Measurements from ENCODE around the gene CENPA.

CENPA gene

GRCh38 chr2:26768759-26769088 is 17.1 kb upstream of the CENPA start:
- no peak overlapping the region for H3K4me3 ChIP-seq (ENCODE audit: low read depth, low read length)
- TF ChIP-seq CTCF (IDR thresholded peaks at IDR 0.05; ENCODE audit: borderline replicate concordance, insufficient read depth, low read depth, low read length), result no peak

GRCh38 chr2:26769089-26769761 is 16.6 kb upstream of the CENPA start:
- no peak for TF ChIP-seq CTCF (IDR thresholded peaks at IDR 0.05; ENCODE audit: borderline replicate concordance, insufficient read depth, low read depth, low read length)

GRCh38 chr2:26770986-26771586 is 14.8 kb upstream of the CENPA start:
- no peak overlapping the region for H3K4me3 ChIP-seq (ENCODE audit: low read depth, low read length)
- TF ChIP-seq CTCF (IDR thresholded peaks at IDR 0.05; ENCODE audit: borderline replicate concordance, insufficient read depth, low read depth, low read length), result peak; percentile 70

More at GRCh38 chr2:26769089-26769761, 16.6 kb upstream of the CENPA start:
- no peak overlapping the region for H3K4me3 ChIP-seq (ENCODE audit: low read depth, low read length)

DNA sequence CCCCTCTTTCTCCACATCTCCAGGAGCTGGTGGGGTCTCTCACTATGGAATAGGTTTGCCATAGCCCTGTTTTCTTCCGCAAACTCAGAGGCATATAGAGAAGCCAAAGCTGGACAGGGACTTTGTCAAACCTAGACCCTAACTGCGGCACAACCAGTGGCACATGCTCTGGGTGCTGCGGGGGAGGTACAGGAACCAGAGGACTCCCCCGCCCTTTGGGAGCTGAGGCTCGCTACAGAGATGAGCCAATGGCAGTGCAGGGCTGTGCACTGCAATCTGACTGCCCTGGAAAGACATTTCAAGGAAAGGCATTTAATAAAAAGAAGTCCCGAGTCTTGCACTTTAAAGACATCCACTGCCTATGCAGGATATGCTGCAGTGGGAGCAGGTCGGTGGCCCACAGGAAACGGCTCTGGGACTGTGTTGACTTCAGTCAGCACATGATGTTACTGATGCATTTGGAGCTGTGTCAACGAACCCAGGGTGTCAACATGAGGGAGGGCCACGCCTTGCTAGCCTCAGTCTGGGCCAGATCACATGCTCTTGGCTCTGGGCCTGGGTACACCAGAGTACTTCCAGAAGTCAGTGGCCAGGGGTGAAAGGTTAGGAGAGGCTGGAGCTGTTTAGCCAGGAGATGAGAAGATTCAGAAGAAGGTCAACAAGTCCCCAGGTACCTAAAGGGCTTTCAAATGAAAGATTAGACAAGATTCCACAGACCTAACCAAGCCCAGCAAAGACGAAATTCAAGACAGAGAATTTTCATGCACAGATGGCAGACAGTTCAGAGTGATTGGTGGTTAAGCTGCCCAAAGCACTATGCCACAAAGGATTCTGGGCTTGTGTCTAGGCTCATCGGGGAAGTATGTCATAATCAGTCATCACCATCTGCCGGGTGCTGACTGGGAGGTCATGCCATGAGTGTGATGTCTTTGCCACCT is 13.5 kb upstream of the CENPA start:
- TF ChIP-seq CTCF (IDR thresholded peaks at IDR 0.05; ENCODE audit: borderline replicate concordance, insufficient read depth, low read depth, low read length), result no peak
- no peak overlapping the region for H3K4me3 ChIP-seq (ENCODE audit: low read depth, low read length)

- no peak overlapping the region for H3K4me3 ChIP-seq (ENCODE audit: low read depth, low read length)
- TF ChIP-seq CTCF (IDR thresholded peaks at IDR 0.05; ENCODE audit: borderline replicate concordance, insufficient read depth, low read depth, low read length), result no peak
These were observed 9.6 kb upstream of the CENPA start for GRCh38 chr2:26776195-26776800.

DNA sequence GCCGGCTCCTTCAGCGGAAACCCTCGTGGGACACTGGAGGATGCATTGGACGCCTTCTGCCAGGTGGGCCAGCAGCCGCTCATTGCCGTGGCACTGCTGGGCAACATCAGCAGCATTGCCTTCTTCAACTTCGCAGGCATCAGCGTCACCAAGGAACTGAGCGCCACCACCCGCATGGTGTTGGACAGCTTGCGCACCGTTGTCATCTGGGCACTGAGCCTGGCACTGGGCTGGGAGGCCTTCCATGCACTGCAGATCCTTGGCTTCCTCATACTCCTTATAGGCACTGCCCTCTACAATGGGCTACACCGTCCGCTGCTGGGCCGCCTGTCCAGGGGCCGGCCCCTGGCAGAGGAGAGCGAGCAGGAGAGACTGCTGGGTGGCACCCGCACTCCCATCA is 7.8 kb upstream of the CENPA start:
- no peak overlapping the region for H3K4me3 ChIP-seq (ENCODE audit: low read depth, low read length)
- no peak for TF ChIP-seq CTCF (IDR thresholded peaks at IDR 0.05; ENCODE audit: borderline replicate concordance, insufficient read depth, low read depth, low read length)

Measured in GM12875 (cell line).